NCI-H187 treated with DMSO at 0.1 percent for 48 hours (cell line): Measurements from ENCODE around the gene RAD51B.
"Not testable (repeated sequence)": the region's sequence is repeated elsewhere in the genome, so short reads cannot be mapped to it uniquely, and the experiment has no call there.

Experiments
- DNase-seq: peaks from one replicate; lab custom pipeline; 2025; lab: John Stamatoyannopoulos, UW

The RAD51B gene

GRCh38 chr14:68274725-68275124, 455.1 kb downstream of the RAD51B start:
- DNase-seq, result no peak

GRCh38 chr14:68278576-68279436, 459.2 kb downstream of the RAD51B start:
- no peak for DNase-seq

- DNase-seq, result no peak
These were observed 459.8 kb downstream of the RAD51B start for GRCh38 chr14:68279437-68279720.

- DNase-seq, result no peak
These were observed 460.2 kb downstream of the RAD51B start for GRCh38 chr14:68279777-68280233.

- DNase-seq, result no peak
These were observed 461.9 kb downstream of the RAD51B start for GRCh38 chr14:68281497-68281896.

- DNase-seq, result no peak
These were observed 463.1 kb downstream of the RAD51B start for GRCh38 chr14:68282479-68283377.

- no peak for DNase-seq
These were observed 464.0 kb downstream of the RAD51B start for GRCh38 chr14:68283378-68284123.

- no peak for DNase-seq
These were observed 464.8 kb downstream of the RAD51B start for GRCh38 chr14:68284333-68284732.

- no peak for DNase-seq
These were observed 465.3 kb downstream of the RAD51B start for GRCh38 chr14:68284834-68285233.

GRCh38 chr14:68285421-68286179, 466.0 kb downstream of the RAD51B start:
- DNase-seq, result no peak

- no peak for DNase-seq
These were observed 467.1 kb downstream of the RAD51B start for GRCh38 chr14:68286667-68287066.

- DNase-seq, result not testable (repeated sequence)
These were observed 469.9 kb downstream of the RAD51B start for GRCh38 chr14:68289452-68289851.

- peak; percentile 40 for DNase-seq
These were observed 472.2 kb downstream of the RAD51B start for GRCh38 chr14:68291820-68292219.

- no peak for DNase-seq
These were observed 473.0 kb downstream of the RAD51B start for GRCh38 chr14:68292441-68293215.

GRCh38 chr14:68293404-68293803, 473.8 kb downstream of the RAD51B start:
- DNase-seq, result no peak

- no peak for DNase-seq
These were observed 475.8 kb downstream of the RAD51B start for GRCh38 chr14:68295316-68295816.

- DNase-seq, result no peak
These were observed 477.5 kb downstream of the RAD51B start for GRCh38 chr14:68297039-68297438.

- DNase-seq, result no peak
These were observed 478.4 kb downstream of the RAD51B start for GRCh38 chr14:68297876-68298468.

GRCh38 chr14:68300608-68301007, 481.0 kb downstream of the RAD51B start:
- no peak for DNase-seq

- no peak for DNase-seq
These were observed 481.6 kb downstream of the RAD51B start for GRCh38 chr14:68301219-68301618.
